Activated T-cell treated with anti-CD3 and anti-CD28 coated beads, Interleukin-2, amount 50 U/mL, for 24 hours (primary cell): ENCODE data around the gene RRBP1.

ENCODE experiments used
- DNase-seq: peaks from one replicate; pipeline ENCODE4 v3.0.0-alpha.2; 2020
- H3K27ac Mint-ChIP-seq: 2 replicates; pipeline ENCODE4 v1.8.0; 2020; ENCODE audit warnings: mild to moderate bottlenecking, mixed read lengths
- H3K27me3 Mint-ChIP-seq: 2 replicates; pipeline ENCODE4 v1.8.0; 2020; ENCODE audit warnings: mixed read lengths
- H3K36me3 Mint-ChIP-seq: 2 replicates; pipeline ENCODE4 v1.8.0; 2020; ENCODE audit warnings: low read depth, mixed read lengths
- H3K4me1 Mint-ChIP-seq: 2 replicates; pipeline ENCODE4 v1.8.0; 2020; ENCODE audit warnings: low read depth, mixed read lengths
- H3K4me3 Mint-ChIP-seq: 2 replicates; pipeline ENCODE4 v1.8.0; 2020; ENCODE audit warnings: mild to moderate bottlenecking, moderate library complexity, mixed read lengths
- H3K9me3 Mint-ChIP-seq: 2 replicates; pipeline ENCODE4 v1.8.0; 2020; ENCODE audit warnings: mixed read lengths

RRBP1 gene

DNA sequence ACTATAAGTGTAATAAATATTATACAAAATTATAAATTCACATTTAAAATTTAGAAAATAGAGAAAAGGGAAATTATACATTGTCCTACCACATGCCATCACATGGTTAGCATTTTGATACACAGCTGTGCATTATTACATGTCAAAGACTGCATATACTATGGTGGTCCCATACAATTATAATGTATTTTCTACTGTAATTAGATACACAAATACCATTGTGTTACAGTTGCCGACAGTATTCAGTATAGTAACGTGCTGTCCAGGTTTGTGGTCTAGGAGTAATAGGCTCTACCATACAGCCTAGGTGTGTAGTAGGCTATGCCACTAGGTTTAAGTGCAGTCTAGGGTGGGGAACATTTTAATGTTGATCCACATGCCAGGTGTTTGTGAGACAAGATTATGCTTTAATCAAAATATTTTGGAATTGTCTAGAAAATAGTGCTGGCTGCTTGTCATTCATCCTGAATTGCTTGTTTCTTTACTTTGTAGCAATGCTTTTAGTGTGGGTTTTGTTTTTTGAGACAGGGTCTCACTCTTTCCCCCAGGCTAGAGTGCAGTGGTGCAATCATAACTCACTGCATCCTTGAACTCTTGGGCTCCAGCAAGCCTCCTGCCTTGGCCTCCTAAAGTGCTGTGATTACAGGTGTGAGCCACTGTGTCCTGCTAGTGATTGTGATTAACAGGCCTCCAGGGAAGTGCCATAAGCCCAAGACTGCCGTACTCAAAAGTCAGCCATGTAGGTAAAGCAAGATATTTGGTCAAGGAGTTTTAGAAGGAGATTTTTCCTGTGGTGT, 73.1 kb downstream of the RRBP1 start:
- peaks cover 38% of the 10 kb centered on the region for H3K36me3 Mint-ChIP-seq
- H3K27ac Mint-ChIP-seq = peak overlapping the region; percentile 49
- no peak overlapping the region for H3K4me3 Mint-ChIP-seq
- no peaks in the 10 kb centered on the region for H3K9me3 Mint-ChIP-seq
- H3K27me3 Mint-ChIP-seq = no peaks in the 10 kb centered on the region
- peaks cover 40% of the 10 kb centered on the region for H3K4me1 Mint-ChIP-seq
- no peak for DNase-seq

GRCh38 chr20:17606001-17606400, 76.0 kb downstream of the RRBP1 start:
- H3K27me3 Mint-ChIP-seq = no peaks in the 10 kb centered on the region
- H3K9me3 Mint-ChIP-seq = no peaks in the 10 kb centered on the region
- no peak overlapping the region for H3K4me3 Mint-ChIP-seq
- no peak for DNase-seq
- H3K27ac Mint-ChIP-seq = no peak overlapping the region
- H3K36me3 Mint-ChIP-seq = peaks cover 57% of the 10 kb centered on the region
- peaks cover 21% of the 10 kb centered on the region for H3K4me1 Mint-ChIP-seq

DNA sequence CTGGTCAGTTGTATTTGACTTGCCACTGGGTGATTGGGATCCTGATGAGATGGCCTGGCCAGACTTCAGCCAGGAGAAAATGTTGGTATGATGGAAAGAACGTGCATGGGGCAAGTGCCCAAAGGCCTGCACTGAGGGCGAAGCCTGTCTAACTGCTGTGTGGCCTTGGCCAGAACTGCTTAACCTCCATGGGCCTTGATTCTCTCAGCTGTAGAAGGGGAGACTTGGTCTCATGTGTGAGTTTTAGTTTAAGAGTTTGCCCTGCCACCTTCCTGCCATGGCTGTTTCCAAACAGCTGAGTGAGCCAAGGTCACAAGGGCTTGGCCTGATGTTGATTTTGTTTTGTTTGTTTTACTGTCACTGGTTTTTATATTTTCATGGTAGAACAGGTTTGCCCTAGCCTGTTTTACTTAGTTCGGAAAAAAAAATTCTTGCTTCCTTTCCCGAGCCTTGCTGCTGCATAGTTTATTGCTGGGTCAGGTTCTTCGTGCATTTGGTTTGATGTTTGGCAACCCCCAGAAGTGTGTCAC, 76.8 kb downstream of the RRBP1 start:
- H3K27me3 Mint-ChIP-seq = no peaks in the 10 kb centered on the region
- H3K4me3 Mint-ChIP-seq = no peak overlapping the region
- peaks cover 12% of the 10 kb centered on the region for H3K4me1 Mint-ChIP-seq
- no peaks in the 10 kb centered on the region for H3K9me3 Mint-ChIP-seq
- no peak overlapping the region for H3K27ac Mint-ChIP-seq
- peaks cover 63% of the 10 kb centered on the region for H3K36me3 Mint-ChIP-seq
- DNase-seq = no peak

DNA sequence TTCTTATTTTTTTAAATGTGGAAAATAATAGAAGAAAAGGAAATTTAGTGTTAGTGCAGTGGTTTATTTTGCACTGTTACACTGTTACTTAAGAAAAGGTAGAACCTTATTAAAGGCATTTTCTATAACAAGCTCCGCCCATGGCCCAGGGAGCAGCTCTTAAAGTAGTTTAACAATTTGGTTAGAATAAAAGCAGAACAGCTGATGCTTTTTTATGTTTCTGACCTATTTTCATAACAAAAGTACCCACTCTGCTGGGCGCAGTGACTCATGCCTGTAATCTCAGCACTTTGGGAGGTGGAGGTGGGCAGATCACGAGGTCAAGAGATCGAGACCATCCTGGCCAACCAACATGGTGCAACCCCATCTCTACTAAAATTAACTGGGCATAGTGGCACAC, 79.5 kb downstream of the RRBP1 start:
- Mint-ChIP-seq H3K9me3 (no peaks in the 10 kb centered on the region), H3K27ac (no peak overlapping the region), H3K4me3 (no peak overlapping the region)

GRCh38 chr20:17601957-17602356, 80.1 kb downstream of the RRBP1 start:
- DNase-seq = no peak
- H3K4me3 Mint-ChIP-seq = no peak overlapping the region
- peaks cover 54% of the 10 kb centered on the region for H3K36me3 Mint-ChIP-seq
- no peaks in the 10 kb centered on the region for H3K9me3 Mint-ChIP-seq
- no peaks in the 10 kb centered on the region for H3K27me3 Mint-ChIP-seq
- H3K4me1 Mint-ChIP-seq = peaks cover 6% of the 10 kb centered on the region
- H3K27ac Mint-ChIP-seq = no peak overlapping the region

More for the DNA sequence above, 79.5 kb downstream of the RRBP1 start:
- Mint-ChIP-seq H3K36me3 (peaks cover 55% of the 10 kb centered on the region), H3K27me3 (no peaks in the 10 kb centered on the region), H3K4me1 (peaks cover 2% of the 10 kb centered on the region)
- DNase-seq = no peak

GRCh38 chr20:17598013-17598550, 84.0 kb downstream of the RRBP1 start:
- Mint-ChIP-seq H3K27me3 (no peaks in the 10 kb centered on the region), H3K4me3 (no peak overlapping the region), H3K36me3 (peaks cover 24% of the 10 kb centered on the region), H3K4me1 (peaks cover 19% of the 10 kb centered on the region), H3K9me3 (no peaks in the 10 kb centered on the region), H3K27ac (no peak overlapping the region)
- DNase-seq = no peak

GRCh38 chr20:17595856-17596255, 86.2 kb downstream of the RRBP1 start:
- Mint-ChIP-seq H3K4me3 (no peak overlapping the region), H3K27me3 (no peaks in the 10 kb centered on the region), H3K9me3 (no peaks in the 10 kb centered on the region), H3K4me1 (peaks cover 24% of the 10 kb centered on the region), H3K36me3 (peaks cover 17% of the 10 kb centered on the region), H3K27ac (no peak overlapping the region)
- DNase-seq = no peak

- Mint-ChIP-seq H3K4me3 (no peak overlapping the region), H3K36me3 (peaks cover 13% of the 10 kb centered on the region), H3K9me3 (no peaks in the 10 kb centered on the region), H3K4me1 (peaks cover 26% of the 10 kb centered on the region), H3K27ac (no peak overlapping the region), H3K27me3 (no peaks in the 10 kb centered on the region)
- no peak for DNase-seq
Observed at GRCh38 chr20:17594443-17594842, 87.6 kb downstream of the RRBP1 start.

- Mint-ChIP-seq H3K27ac (no peak overlapping the region), H3K27me3 (no peaks in the 10 kb centered on the region), H3K4me3 (no peak overlapping the region), H3K4me1 (peaks cover 26% of the 10 kb centered on the region), H3K9me3 (no peaks in the 10 kb centered on the region), H3K36me3 (peaks cover 11% of the 10 kb centered on the region)
- no peak for DNase-seq
Observed at GRCh38 chr20:17593902-17594301, 88.1 kb downstream of the RRBP1 start.

GRCh38 chr20:17590245-17590644, 91.8 kb downstream of the RRBP1 start:
- no peak for DNase-seq
- Mint-ChIP-seq H3K4me3 (no peak overlapping the region), H3K9me3 (no peaks in the 10 kb centered on the region), H3K27ac (no peak overlapping the region), H3K4me1 (peaks cover 30% of the 10 kb centered on the region), H3K36me3 (peaks cover 11% of the 10 kb centered on the region), H3K27me3 (no peaks in the 10 kb centered on the region)

DNA sequence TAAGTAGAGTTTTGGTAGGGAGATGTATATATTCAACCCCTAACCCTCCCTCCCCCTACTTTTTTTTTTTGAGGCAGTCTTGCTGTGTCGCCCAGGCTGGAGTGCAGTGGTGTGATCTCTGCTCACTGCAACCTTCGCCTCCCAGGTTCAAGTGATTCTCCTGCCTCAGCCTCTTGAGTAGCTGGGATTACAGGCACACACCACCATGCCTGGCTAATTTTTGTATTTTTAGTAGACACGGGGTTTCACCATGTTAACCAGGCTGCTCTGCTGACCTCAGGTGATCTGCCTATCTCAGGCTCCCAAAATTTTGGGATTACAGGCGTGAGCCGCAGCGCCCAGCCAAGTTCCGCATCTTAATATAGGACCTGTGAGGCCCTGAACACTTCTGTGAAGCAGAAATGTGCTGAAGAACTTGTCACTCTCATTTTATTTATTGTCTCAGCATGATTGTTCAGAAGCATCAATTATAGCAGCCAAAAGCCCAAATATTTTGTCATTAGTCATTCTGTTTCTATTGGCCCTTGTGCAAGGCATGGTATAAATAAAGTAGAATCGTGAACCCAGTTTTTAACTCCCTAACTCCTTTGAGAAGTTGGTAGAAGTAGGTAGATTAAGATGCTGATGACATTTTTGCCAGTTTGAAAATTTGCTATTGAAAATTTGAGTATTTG, 92.7 kb downstream of the RRBP1 start:
- Mint-ChIP-seq H3K27me3 (no peaks in the 10 kb centered on the region), H3K27ac (no peak overlapping the region), H3K4me1 (peaks cover 28% of the 10 kb centered on the region), H3K36me3 (peaks cover 11% of the 10 kb centered on the region), H3K4me3 (no peak overlapping the region), H3K9me3 (no peaks in the 10 kb centered on the region)
- DNase-seq = no peak

- H3K4me1 Mint-ChIP-seq = peaks cover 28% of the 10 kb centered on the region
- no peak overlapping the region for H3K27ac Mint-ChIP-seq
- no peak for DNase-seq
- no peak overlapping the region for H3K4me3 Mint-ChIP-seq
- H3K9me3 Mint-ChIP-seq = no peaks in the 10 kb centered on the region
- peaks cover 11% of the 10 kb centered on the region for H3K36me3 Mint-ChIP-seq
- H3K27me3 Mint-ChIP-seq = no peaks in the 10 kb centered on the region
Observed at GRCh38 chr20:17587824-17588223, 94.2 kb downstream of the RRBP1 start.

DNA sequence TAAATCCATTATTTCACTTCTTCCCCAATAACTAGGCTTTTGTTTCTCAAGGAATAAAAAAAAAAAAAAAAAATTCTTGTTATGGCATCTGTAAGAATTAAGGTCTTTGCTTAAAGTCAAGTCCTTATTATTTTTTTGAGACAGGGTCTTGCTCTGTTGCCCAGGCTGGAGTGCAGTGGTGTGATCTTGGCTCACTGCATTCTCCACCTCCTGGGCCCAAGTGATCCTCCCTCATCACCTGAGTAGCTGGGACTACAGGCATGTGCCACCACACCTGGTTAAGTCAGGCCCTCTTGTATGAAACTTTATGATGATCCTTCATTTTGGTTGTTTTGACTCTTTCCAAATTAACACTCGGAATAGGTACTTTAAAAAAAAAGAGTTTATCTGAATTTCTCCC, 94.9 kb downstream of the RRBP1 start:
- Mint-ChIP-seq H3K4me1 (peaks cover 31% of the 10 kb centered on the region), H3K27me3 (no peaks in the 10 kb centered on the region), H3K36me3 (peaks cover 8% of the 10 kb centered on the region), H3K4me3 (no peak overlapping the region), H3K27ac (no peak overlapping the region), H3K9me3 (no peaks in the 10 kb centered on the region)
- no peak for DNase-seq

GRCh38 chr20:17586250-17586649, 95.8 kb downstream of the RRBP1 start:
- Mint-ChIP-seq H3K9me3 (no peaks in the 10 kb centered on the region), H3K27me3 (no peaks in the 10 kb centered on the region), H3K36me3 (peaks cover 6% of the 10 kb centered on the region), H3K27ac (no peak overlapping the region), H3K4me1 (peaks cover 31% of the 10 kb centered on the region), H3K4me3 (no peak overlapping the region)
- DNase-seq = no peak

DNA sequence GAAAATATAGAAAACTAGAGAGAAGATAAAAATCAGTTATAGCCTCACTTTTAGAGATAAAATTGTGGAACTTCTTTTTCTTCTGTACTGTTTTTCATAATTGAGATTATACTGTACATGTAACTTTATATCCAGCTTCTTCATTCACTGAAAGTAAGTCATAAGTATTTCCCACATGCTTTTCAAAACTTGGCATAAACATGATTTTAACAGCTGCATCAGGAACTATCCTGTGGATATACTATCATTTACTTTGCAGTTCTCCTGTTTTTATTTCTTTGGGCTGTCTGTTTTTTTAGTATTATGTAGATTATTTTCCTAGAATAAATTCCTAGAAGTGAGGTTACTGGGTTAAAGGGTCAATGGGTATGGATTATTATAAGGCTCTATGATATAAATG, 97.4 kb downstream of the RRBP1 start:
- no peaks in the 10 kb centered on the region for H3K9me3 Mint-ChIP-seq
- H3K4me3 Mint-ChIP-seq = no peak overlapping the region
- H3K27me3 Mint-ChIP-seq = no peaks in the 10 kb centered on the region
- H3K4me1 Mint-ChIP-seq = peaks cover 38% of the 10 kb centered on the region
- DNase-seq = no peak
- no peak overlapping the region for H3K27ac Mint-ChIP-seq
- H3K36me3 Mint-ChIP-seq = peaks cover 7% of the 10 kb centered on the region
